ENCODE measurements around the gene LIMCH1. TPM values are rescaled to one million over a fixed set of nuclear protein-coding genes. Genes with fewer than 3 reads are reported as not detected.

The LIMCH1 gene
- total RNA-seq, 1 experiment from 2014 or later: 19.7 TPM

DNA sequence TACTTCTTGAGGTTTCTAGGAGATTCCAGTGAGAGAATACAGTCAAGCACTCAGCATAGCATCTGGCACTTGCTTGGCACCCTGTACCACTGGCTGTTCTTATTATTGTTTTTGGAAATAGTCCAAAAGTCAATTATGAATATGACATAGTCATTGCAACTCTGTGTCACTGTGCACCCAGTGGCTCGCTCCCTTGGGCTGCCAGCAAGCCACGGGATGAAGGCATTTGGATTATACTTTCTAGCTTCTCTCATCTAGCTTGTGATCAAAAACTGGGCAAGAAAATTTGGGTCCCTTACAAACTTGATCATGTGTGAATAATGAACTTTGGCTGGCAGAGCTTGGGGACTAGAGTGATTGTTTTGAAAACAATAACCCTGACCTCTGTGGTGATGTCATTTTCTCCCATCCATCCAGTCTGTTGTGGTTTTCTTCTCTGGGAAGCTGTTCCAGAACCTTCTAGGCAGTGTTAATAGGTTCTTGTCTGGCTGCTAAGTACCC lies 32.7 kb upstream of the LIMCH1 start:
- H2AFZ ChIP-seq (ENCODE audit: low read length): no peak overlapping the region
- H3K27ac ChIP-seq (ENCODE audit: low read length): no peak overlapping the region
- BruUV-seq (replicated peaks): no TSS peak
- no peaks in the 10 kb centered on the region for H3K36me3 ChIP-seq (ENCODE audit: low read depth, low read length)
- ChIA-PET CTCF (no interaction called here), POLR2A (ENCODE audit: unreplicated experiment) (no interaction called here)
- no peaks in the 10 kb centered on the region for H3K9me2 ChIP-seq (replicated peaks; ENCODE audit: low read length)
- no peaks in the 10 kb centered on the region for H4K20me1 ChIP-seq (ENCODE audit: low read length)
- peak; percentile 5 for DNase-seq
- no peaks in the 10 kb centered on the region for H3F3A ChIP-seq (ENCODE audit: low read length, unreplicated experiment)
- TF ChIP-seq EZH2phosphoT487 (IDR thresholded peaks at IDR 0.05; ENCODE audit: borderline replicate concordance, low read length) (no peak), EZH2 (IDR thresholded peaks at IDR 0.05; ENCODE audit: low read length, unreplicated experiment) (no peak)
- TF ChIP-seq, protein P1, sequence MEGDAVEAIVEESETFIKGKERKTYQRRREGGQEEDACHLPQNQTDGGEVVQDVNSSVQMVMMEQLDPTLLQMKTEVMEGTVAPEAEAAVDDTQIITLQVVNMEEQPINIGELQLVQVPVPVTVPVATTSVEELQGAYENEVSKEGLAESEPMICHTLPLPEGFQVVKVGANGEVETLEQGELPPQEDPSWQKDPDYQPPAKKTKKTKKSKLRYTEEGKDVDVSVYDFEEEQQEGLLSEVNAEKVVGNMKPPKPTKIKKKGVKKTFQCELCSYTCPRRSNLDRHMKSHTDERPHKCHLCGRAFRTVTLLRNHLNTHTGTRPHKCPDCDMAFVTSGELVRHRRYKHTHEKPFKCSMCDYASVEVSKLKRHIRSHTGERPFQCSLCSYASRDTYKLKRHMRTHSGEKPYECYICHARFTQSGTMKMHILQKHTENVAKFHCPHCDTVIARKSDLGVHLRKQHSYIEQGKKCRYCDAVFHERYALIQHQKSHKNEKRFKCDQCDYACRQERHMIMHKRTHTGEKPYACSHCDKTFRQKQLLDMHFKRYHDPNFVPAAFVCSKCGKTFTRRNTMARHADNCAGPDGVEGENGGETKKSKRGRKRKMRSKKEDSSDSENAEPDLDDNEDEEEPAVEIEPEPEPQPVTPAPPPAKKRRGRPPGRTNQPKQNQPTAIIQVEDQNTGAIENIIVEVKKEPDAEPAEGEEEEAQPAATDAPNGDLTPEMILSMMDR (conservative IDR thresholded peaks at IDR 0.05; ENCODE audit: low read depth, low read length): no peak
- no peak overlapping the region for H3K4me2 ChIP-seq (ENCODE audit: low read length)
- no peaks in the 10 kb centered on the region for H3K79me2 ChIP-seq (ENCODE audit: low read length)
- no peak overlapping the region for H3K9ac ChIP-seq (ENCODE audit: low read length)
- no peak for ATAC-seq
- H3K9me3 ChIP-seq (ENCODE audit: low read length): no peaks in the 10 kb centered on the region
- H3K27me3 ChIP-seq (ENCODE audit: low read length): no peaks in the 10 kb centered on the region
- no peaks in the 10 kb centered on the region; the same call in 1 of the 2 replicates for H3K4me1 ChIP-seq (ENCODE audit: insufficient read depth, low read length)
- H3K4me3 ChIP-seq (ENCODE audit: low read length): no peak overlapping the region
- intact Hi-C loops (cut with micrococcal nuclease): no loop called here

DNA sequence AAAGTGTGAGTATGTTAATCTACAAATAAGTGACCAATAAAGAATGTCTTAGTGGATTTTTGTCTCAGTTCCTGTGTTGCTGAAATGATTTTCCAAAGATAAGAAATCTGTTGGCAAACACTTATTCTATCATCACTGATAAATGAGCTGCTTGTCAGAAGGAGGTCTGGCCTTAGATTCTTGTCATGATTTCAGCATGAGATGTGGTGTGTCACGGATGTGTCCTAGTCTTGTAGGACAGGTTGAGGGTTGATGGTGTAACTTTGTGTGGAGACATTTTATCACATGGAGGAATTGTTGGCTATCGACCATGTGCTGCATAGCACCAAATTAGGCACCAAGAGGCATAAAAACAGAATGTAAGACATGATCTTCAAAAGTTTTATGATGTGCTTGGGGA lies 31.8 kb upstream of the LIMCH1 start:
- no peak for ATAC-seq
- CTCF ChIA-PET: no interaction called here
- Histone ChIP-seq H4K20me1 (ENCODE audit: low read length) (no peaks in the 10 kb centered on the region), H3K27me3 (ENCODE audit: low read length) (no peaks in the 10 kb centered on the region), H3K4me3 (ENCODE audit: low read length) (no peak overlapping the region), H3K9ac (ENCODE audit: low read length) (no peak overlapping the region), H3K36me3 (ENCODE audit: low read depth, low read length) (no peaks in the 10 kb centered on the region), H3F3A (ENCODE audit: low read length, unreplicated experiment) (no peaks in the 10 kb centered on the region), H3K9me3 (ENCODE audit: low read length) (no peaks in the 10 kb centered on the region), H3K4me2 (ENCODE audit: low read length) (no peak overlapping the region), H2AFZ (ENCODE audit: low read length) (no peak overlapping the region), H3K79me2 (ENCODE audit: low read length) (no peaks in the 10 kb centered on the region), H3K4me1 (ENCODE audit: insufficient read depth, low read length) (no peaks in the 10 kb centered on the region; the same call in 1 of the 2 replicates), H3K9me2 (replicated peaks; ENCODE audit: low read length) (no peaks in the 10 kb centered on the region), H3K27ac (ENCODE audit: low read length) (no peak overlapping the region)
- intact Hi-C loops (cut with micrococcal nuclease): no loop called here
- peak; percentile 8 for DNase-seq
- no TSS peak for BruUV-seq (replicated peaks)
- POLR2A ChIA-PET (ENCODE audit: unreplicated experiment): no interaction called here
- TF ChIP-seq EZH2phosphoT487 (IDR thresholded peaks at IDR 0.05; ENCODE audit: borderline replicate concordance, low read length): no peak

DNA sequence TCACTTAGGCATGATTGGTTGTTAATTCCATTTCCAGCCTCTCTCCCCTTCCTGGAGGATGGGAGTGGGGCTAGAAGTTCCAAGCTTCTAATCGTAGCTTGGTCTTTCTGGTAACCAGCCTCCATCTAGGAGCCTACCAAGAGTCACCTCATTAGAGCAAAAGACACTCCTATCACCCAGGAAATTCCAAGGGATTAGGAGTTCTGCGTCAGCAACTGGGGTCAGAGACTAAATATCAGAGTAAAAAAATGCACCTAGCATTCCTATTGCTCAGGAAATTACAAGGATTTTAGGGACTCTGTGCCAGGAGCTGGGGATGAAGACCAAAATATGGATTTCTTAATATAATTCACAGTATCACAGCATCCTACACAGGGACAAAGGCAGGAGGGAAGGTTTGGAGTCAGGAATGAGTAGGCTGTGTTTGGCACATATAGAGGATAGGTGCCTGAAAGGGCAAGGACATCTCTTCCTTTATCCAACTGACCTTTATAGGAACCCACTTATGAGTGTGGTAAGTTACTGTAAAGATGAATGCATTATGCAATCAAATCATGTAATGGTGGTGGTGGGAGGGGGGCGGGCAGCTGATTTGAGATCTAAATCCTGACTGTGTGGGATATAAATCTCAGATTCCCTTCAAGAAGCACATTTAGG lies 30.5 kb upstream of the LIMCH1 start:
- no TSS peak for BruUV-seq (replicated peaks)
- H2AFZ ChIP-seq (ENCODE audit: low read length): no peak overlapping the region
- H3K27ac ChIP-seq (ENCODE audit: low read length): no peak overlapping the region
- H3K9me2 ChIP-seq (replicated peaks; ENCODE audit: low read length): no peaks in the 10 kb centered on the region
- no peak overlapping the region for H3K4me2 ChIP-seq (ENCODE audit: low read length)
- H3K27me3 ChIP-seq (ENCODE audit: low read length): no peaks in the 10 kb centered on the region
- intact Hi-C loops (cut with micrococcal nuclease): no loop called here
- no peak overlapping the region for H3K4me3 ChIP-seq (ENCODE audit: low read length)
- ChIA-PET CTCF (no interaction called here), POLR2A (ENCODE audit: unreplicated experiment) (no interaction called here)
- DNase-seq: peak; percentile 18
- ATAC-seq: no peak
- H3K36me3 ChIP-seq (ENCODE audit: low read depth, low read length): no peaks in the 10 kb centered on the region
- H3K9me3 ChIP-seq (ENCODE audit: low read length): no peaks in the 10 kb centered on the region
- H3K9ac ChIP-seq (ENCODE audit: low read length): no peak overlapping the region
- H3K79me2 ChIP-seq (ENCODE audit: low read length): no peaks in the 10 kb centered on the region
- no peaks in the 10 kb centered on the region for H4K20me1 ChIP-seq (ENCODE audit: low read length)
- no peaks in the 10 kb centered on the region for H3F3A ChIP-seq (ENCODE audit: low read length, unreplicated experiment)
- no peaks in the 10 kb centered on the region; the same call in 1 of the 2 replicates for H3K4me1 ChIP-seq (ENCODE audit: insufficient read depth, low read length)
- TF ChIP-seq, protein P1 (conservative IDR thresholded peaks at IDR 0.05; ENCODE audit: low read depth, low read length): no peak
- TF ChIP-seq EZH2 (IDR thresholded peaks at IDR 0.05; ENCODE audit: low read length, unreplicated experiment) (no peak), EZH2phosphoT487 (IDR thresholded peaks at IDR 0.05; ENCODE audit: borderline replicate concordance, low read length) (no peak)

All from PC-3 (cell line).